ENCODE results near the gene CYP2A6. TPM values are rescaled to one million over a fixed set of nuclear protein-coding genes. Genes with fewer than 3 reads are reported as not detected.
"Not testable (repeated sequence)": the region's sequence is repeated elsewhere in the genome, so short reads cannot be mapped to it uniquely, and the experiment has no call there.

The CYP2A6 gene
- total and polyA plus RNA-seq, 4 donors, result 0.38 TPM; not detected in 3

DNA sequence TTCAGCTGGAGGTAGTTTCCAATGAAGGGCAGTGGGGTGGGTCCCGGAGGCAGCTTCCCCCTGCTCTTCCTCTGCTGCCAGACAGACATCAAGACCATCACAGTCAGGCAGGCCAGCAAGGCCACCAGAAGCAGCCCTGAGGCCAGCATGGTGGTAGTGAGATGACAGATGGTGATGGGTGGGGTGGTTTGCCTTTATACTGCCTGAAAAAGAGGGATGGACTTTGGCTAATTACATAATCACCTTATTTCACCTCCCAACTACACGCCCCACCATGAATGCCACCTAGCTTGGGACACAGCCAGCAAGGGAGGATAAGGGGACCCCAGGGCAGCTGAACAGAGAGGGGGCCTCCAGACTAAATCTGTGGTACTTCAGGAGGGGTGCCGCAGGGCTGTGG lies 31.8 kb upstream of the CYP2A6 start, which contains the start of gene CYP2A7:
Gene CYP2A7 (minus strand): TSS at position 170 of the 400 bp plus-strand sequence. CDS start 21 bp downstream, at position 149.
- WGBS, 2 donors, result 83 to 88% methylated on average over 3 of the region's 3 CpGs
- H3K27ac ChIP-seq (ENCODE audit: low read depth in 1 of 2, low read length in 2 of 2); H3K36me3 ChIP-seq (ENCODE audit: control insufficient read depth in 1 of 2, insufficient read depth in 2 of 2, low read length in 1 of 2); H3K27me3 ChIP-seq (ENCODE audit: control insufficient read depth in 1 of 2, insufficient read depth in 2 of 2, low read length in 1 of 2); H3K4me1 ChIP-seq (ENCODE audit: control insufficient read depth in 1 of 2, insufficient read depth in 2 of 2, low read length in 2 of 2); H3K4me3 ChIP-seq (ENCODE audit: low read length in 2 of 2); H3K9me3 ChIP-seq (ENCODE audit: control insufficient read depth, low read length); DNase-seq; intact Hi-C loops (cut with DNase I); ATAC-seq (ENCODE audit: low FRiP score): not testable (repeated sequence)

DNA sequence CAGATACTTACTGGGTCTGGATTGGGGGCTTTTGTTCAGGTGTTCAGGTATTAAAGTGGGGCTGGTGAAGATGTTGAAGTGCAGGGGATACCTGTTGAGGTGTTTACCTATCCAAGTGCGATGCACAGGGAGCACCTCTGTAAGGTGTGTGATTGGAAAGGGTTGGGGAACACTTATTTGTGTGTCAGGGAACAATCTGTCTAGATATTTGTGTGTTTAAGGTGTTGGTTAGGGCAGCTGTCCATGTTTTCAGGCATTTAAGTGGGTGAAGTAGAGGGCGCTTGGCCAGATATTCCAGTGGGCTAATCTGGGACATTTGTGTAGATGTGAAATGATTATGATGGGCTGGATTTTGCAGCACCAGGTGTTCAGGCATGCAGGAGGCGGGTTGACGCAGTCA lies 29.1 kb upstream of the CYP2A6 start:
- ATAC-seq (ENCODE audit: low FRiP score); H3K36me3 ChIP-seq (ENCODE audit: control insufficient read depth in 1 of 2, insufficient read depth in 2 of 2, low read length in 1 of 2); H3K27ac ChIP-seq (ENCODE audit: low read depth in 1 of 2, low read length in 2 of 2); intact Hi-C loops (cut with DNase I); H3K27me3 ChIP-seq (ENCODE audit: control insufficient read depth in 1 of 2, insufficient read depth in 2 of 2, low read length in 1 of 2); H3K9me3 ChIP-seq (ENCODE audit: control insufficient read depth, low read length); DNase-seq; H3K4me1 ChIP-seq (ENCODE audit: control insufficient read depth in 1 of 2, insufficient read depth in 2 of 2, low read length in 2 of 2); H3K4me3 ChIP-seq (ENCODE audit: low read length in 2 of 2): not testable (repeated sequence)
- whole genome bisulfite sequencing, 2 donors, result 65 to 90% methylated on average over 4 of the region's 4 CpGs

DNA sequence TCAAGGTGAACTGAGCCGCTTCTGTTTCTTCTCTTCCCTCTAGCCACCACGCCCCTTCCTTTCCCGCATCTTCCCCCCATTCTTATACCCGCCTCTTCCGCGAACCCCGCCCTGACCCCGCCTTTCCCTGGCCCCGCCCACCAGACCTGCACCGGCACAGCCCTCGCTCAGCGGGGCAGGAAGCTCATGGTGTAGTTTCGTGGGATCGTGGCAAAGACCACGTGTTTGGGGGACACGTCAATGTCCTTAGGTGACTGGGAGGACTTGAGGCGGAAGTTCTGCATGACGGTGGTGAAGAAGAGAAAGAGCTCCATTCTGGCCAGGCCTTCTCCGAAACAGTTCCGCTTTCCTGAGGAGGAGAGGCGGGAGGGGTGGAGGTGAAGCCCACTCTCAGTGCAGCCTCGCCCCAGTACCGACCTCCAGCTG lies 25.3 kb upstream of the CYP2A6 start:
- H3K36me3 ChIP-seq (ENCODE audit: control insufficient read depth in 1 of 2, insufficient read depth in 2 of 2, low read length in 1 of 2); H3K27me3 ChIP-seq (ENCODE audit: control insufficient read depth in 1 of 2, insufficient read depth in 2 of 2, low read length in 1 of 2); H3K9me3 ChIP-seq (ENCODE audit: control insufficient read depth, low read length); H3K27ac ChIP-seq (ENCODE audit: low read depth in 1 of 2, low read length in 2 of 2); intact Hi-C loops (cut with DNase I); H3K4me3 ChIP-seq (ENCODE audit: low read length in 2 of 2); H3K4me1 ChIP-seq (ENCODE audit: control insufficient read depth in 1 of 2, insufficient read depth in 2 of 2, low read length in 2 of 2): not testable (repeated sequence)
- WGBS, 2 donors, result 9 to 15% methylated on average over 15 to 19 of the region's 23 CpGs
- peak; percentile 36 for ATAC-seq (ENCODE audit: low FRiP score)
- DNase-seq, result peak; percentile 85 to 87

DNA sequence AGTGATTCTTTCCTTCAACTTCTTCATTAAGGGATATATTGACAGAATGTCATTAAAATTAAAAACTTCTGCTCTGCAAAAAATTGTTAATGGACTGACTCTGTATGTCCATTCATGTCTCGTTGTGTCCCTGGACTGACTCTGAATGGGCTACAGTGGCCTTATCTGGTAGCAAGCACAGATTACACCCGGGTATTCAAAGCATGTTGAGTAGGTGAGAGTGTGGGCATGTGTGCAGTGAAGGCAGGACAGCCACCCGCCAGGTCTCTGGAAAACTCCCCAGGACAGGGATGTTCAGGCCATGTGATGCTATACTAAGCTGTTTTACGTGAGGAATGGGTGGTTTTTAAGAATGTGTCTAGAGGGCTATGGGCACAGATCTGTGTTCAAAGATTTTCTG lies 24.6 kb upstream of the CYP2A6 start:
- H3K4me1 ChIP-seq (ENCODE audit: control insufficient read depth in 1 of 2, insufficient read depth in 2 of 2, low read length in 2 of 2); DNase-seq; intact Hi-C loops (cut with DNase I); H3K4me3 ChIP-seq (ENCODE audit: low read length in 2 of 2); H3K27ac ChIP-seq (ENCODE audit: low read depth in 1 of 2, low read length in 2 of 2); H3K36me3 ChIP-seq (ENCODE audit: control insufficient read depth in 1 of 2, insufficient read depth in 2 of 2, low read length in 1 of 2); H3K27me3 ChIP-seq (ENCODE audit: control insufficient read depth in 1 of 2, insufficient read depth in 2 of 2, low read length in 1 of 2); H3K9me3 ChIP-seq (ENCODE audit: control insufficient read depth, low read length); ATAC-seq (ENCODE audit: low FRiP score): not testable (repeated sequence)
- 76 to 81% methylated on average over 1 to 2 of the region's 4 CpGs for WGBS, 2 donors

DNA sequence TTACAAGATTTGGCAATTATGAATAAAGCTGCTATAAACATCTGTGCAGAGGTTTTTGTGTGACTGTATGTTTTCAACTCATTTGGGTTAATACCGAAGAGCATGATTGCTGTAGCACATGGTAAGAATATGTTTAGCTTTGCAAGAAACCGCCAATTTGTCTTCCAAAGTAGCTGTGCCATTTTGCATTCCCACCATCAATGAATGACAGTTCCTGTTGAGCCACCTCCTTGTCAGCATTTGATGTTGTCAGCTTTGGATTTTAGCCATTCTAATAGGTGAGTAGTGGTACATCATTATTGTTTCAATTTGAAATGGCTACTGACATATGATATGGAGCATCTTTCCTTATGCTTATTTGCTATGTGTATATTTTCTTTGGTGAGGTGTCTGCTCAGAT lies 23.6 kb upstream of the CYP2A6 start:
- H3K36me3 ChIP-seq (ENCODE audit: control insufficient read depth in 1 of 2, insufficient read depth in 2 of 2, low read length in 1 of 2); H3K9me3 ChIP-seq (ENCODE audit: control insufficient read depth, low read length); DNase-seq; intact Hi-C loops (cut with DNase I); H3K27ac ChIP-seq (ENCODE audit: low read depth in 1 of 2, low read length in 2 of 2); H3K27me3 ChIP-seq (ENCODE audit: control insufficient read depth in 1 of 2, insufficient read depth in 2 of 2, low read length in 1 of 2); H3K4me1 ChIP-seq (ENCODE audit: control insufficient read depth in 1 of 2, insufficient read depth in 2 of 2, low read length in 2 of 2); H3K4me3 ChIP-seq (ENCODE audit: low read length in 2 of 2); ATAC-seq (ENCODE audit: low FRiP score): not testable (repeated sequence)
- WGBS, 2 donors, result 82 to 83% methylated on average over 2 of the region's 2 CpGs

DNA sequence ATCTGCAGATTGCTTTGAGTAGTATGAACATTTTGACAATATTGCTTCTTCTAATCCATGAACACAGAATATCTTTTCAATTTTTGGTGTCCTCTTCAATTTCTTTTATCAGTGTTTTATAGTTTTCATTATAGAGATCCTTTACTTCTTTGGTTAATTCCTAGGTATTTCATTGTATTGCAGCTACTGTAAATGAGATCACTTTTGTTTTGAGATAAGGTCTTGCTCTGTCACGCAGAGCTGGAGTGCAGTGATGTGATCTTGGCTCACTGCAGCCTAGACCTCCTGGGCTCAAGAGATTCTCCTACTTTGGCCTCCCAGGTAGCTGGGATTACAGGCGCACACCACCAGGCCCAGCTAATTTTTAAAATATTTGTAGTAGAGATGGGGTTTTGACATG lies 22.0 kb upstream of the CYP2A6 start:
- H3K36me3 ChIP-seq (ENCODE audit: control insufficient read depth in 1 of 2, insufficient read depth in 2 of 2, low read length in 1 of 2), result no peaks in the 10 kb centered on the region
- DNase-seq (no peak), ATAC-seq (ENCODE audit: low FRiP score) (no peak)
- WGBS, 2 donors, result 75 to 78% methylated on average over 2 of the region's 2 CpGs
- H3K27ac ChIP-seq (ENCODE audit: low read depth in 1 of 2, low read length in 2 of 2), result no peak overlapping the region
- H3K4me3 ChIP-seq (ENCODE audit: low read length in 2 of 2), result no peak overlapping the region
- H3K27me3 ChIP-seq (ENCODE audit: control insufficient read depth in 1 of 2, insufficient read depth in 2 of 2, low read length in 1 of 2), result no peaks in the 10 kb centered on the region
- H3K4me1 ChIP-seq (ENCODE audit: control insufficient read depth in 1 of 2, insufficient read depth in 2 of 2, low read length in 2 of 2), result no peaks in the 10 kb centered on the region
- no peaks in the 10 kb centered on the region for H3K9me3 ChIP-seq (ENCODE audit: control insufficient read depth, low read length)
- intact Hi-C loops (cut with DNase I), result no loop called here

DNA sequence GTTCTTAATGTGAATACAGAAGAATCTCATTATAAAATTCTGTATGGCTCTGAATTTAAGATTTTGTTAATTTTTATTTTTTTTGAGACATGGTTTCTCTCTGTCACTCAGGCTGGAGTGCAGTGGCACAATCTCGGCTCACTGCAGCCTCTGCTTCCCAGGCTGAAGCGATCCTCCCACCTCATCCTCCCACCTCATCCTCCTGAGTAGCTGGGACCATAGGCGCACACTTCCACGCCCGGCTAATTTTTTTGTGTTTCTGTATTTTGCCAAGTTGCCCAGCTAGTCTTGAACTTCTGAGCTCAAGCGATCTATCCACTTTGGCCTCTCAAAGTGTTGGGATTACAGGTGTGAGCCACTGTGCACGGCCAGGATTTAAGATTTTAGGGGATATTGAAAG lies 17.5 kb upstream of the CYP2A6 start:
- Histone ChIP-seq H3K9me3 (ENCODE audit: control insufficient read depth, low read length) (no peaks in the 10 kb centered on the region), H3K4me1 (ENCODE audit: control insufficient read depth in 1 of 2, insufficient read depth in 2 of 2, low read length in 2 of 2) (no peaks in the 10 kb centered on the region), H3K27ac (ENCODE audit: low read depth in 1 of 2, low read length in 2 of 2) (no peak overlapping the region), H3K27me3 (ENCODE audit: control insufficient read depth in 1 of 2, insufficient read depth in 2 of 2, low read length in 1 of 2) (no peaks in the 10 kb centered on the region), H3K36me3 (ENCODE audit: control insufficient read depth in 1 of 2, insufficient read depth in 2 of 2, low read length in 1 of 2) (no peaks in the 10 kb centered on the region), H3K4me3 (ENCODE audit: low read length in 2 of 2) (no peak overlapping the region)
- intact Hi-C loops (cut with DNase I), result no loop called here
- ATAC-seq (ENCODE audit: low FRiP score), result no peak
- 83% methylated on average over 7 of the region's 7 CpGs for WGBS, 2 donors
- DNase-seq, result no peak

DNA sequence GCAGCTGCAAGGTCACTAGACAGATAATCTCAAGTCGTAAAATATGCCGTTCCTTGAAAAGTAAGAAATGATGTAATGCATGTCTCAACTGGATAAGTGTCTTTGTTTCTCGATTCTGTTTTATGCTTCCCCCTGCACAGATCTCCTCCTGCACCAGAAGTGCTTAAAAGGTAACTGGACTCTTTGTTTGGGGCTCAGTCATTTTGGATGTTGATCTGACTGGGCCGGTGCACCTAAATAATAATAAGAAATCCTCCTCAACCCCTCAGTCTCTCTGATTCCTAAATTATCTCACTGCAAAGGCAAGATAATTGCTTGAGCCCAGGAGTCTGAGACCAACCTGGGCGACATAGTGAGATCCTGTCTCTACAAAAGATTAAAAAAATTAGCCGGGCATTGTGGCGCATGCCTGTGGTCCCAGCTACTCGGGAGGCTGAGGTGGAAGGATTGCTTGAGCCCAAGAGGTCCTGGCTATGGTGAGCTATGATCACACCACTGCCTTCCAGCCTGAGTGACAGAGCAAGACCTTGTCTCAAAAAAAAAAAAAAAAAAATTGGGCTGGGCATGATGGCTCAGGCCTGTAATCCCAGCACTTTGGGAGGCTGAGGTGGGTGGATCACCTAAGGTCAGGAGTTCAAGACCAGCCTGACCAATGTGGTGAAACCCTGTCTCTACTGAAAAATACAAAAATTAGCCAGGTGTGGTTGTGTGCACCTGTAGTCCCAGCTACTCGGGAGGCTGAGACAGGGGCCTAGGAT lies 14.7 kb upstream of the CYP2A6 start:
- ATAC-seq (ENCODE audit: low FRiP score); intact Hi-C loops (cut with DNase I): not testable (repeated sequence)
- WGBS, 2 donors, result 63 to 66% methylated on average over 9 of the region's 9 CpGs

DNA sequence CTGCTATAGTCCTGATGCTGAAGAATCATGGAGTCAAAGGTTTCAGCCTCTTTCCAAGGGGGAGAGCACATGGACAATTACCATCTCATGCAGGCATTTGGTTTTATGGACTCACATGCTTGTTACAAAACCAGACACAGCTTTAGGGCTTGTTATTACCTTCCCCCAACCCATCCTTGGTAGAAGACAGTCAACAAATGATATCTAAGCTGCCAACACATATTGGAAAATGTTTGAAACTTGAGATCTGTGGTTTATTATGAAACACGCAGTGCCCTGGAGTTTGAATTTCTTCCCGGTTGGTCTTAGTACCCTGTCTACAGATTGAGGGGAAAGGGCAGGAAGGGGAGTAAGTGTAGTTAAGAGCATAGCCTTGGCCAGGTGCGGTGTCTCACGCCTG lies 12.5 kb upstream of the CYP2A6 start:
- H3K27ac ChIP-seq (ENCODE audit: low read depth in 1 of 2, low read length in 2 of 2), result no peak overlapping the region
- WGBS, 2 donors, result 83 to 91% methylated on average over 4 of the region's 4 CpGs
- ATAC-seq (ENCODE audit: low FRiP score) (no peak), DNase-seq (no peak)
- H3K4me1 ChIP-seq (ENCODE audit: control insufficient read depth in 1 of 2, insufficient read depth in 2 of 2, low read length in 2 of 2), result no peaks in the 10 kb centered on the region
- H3K36me3 ChIP-seq (ENCODE audit: control insufficient read depth in 1 of 2, insufficient read depth in 2 of 2, low read length in 1 of 2), result no peaks in the 10 kb centered on the region
- no peaks in the 10 kb centered on the region for H3K9me3 ChIP-seq (ENCODE audit: control insufficient read depth, low read length)
- H3K4me3 ChIP-seq (ENCODE audit: low read length in 2 of 2), result no peak overlapping the region
- intact Hi-C loops (cut with DNase I), result no loop called here
- no peaks in the 10 kb centered on the region for H3K27me3 ChIP-seq (ENCODE audit: control insufficient read depth in 1 of 2, insufficient read depth in 2 of 2, low read length in 1 of 2)

More for the DNA sequence above, 14.7 kb upstream of the CYP2A6 start:
- not testable (repeated sequence) for DNase-seq; H3K4me3 ChIP-seq (ENCODE audit: low read length in 2 of 2); H3K27ac ChIP-seq (ENCODE audit: low read depth in 1 of 2, low read length in 2 of 2); H3K9me3 ChIP-seq (ENCODE audit: control insufficient read depth, low read length); H3K4me1 ChIP-seq (ENCODE audit: control insufficient read depth in 1 of 2, insufficient read depth in 2 of 2, low read length in 2 of 2); H3K36me3 ChIP-seq (ENCODE audit: control insufficient read depth in 1 of 2, insufficient read depth in 2 of 2, low read length in 1 of 2); H3K27me3 ChIP-seq (ENCODE audit: control insufficient read depth in 1 of 2, insufficient read depth in 2 of 2, low read length in 1 of 2)

Measured in aorta (tissue), 5 donors.